ENCODE results near the gene NUP62CL. TPM values are rescaled to one million over a fixed set of nuclear protein-coding genes. Genes with fewer than 3 reads are reported as not detected.

The NUP62CL gene
- 1 to 10 TPM; 1.7 to 6.1 (median 4.2) TPM for total RNA-seq
- long read RNA-seq, donor 1, partial matches to known transcripts, result 0 of 3 reads
- long read RNA-seq, donor 1, other reads (novel, unspliced or antisense), result 3 of 3 reads
- long read RNA-seq, donor 2, result 0 reads

GRCh38 chrX:107205770-107206696, at the start of gene NUP62CL, which contains the start of gene DNAAF6:
TSS of gene NUP62CL (minus strand) at chrX:107206433. CDS start at chrX:107175146, 31,287 bp downstream.
TSS of gene DNAAF6 (plus strand) at chrX:107206611. CDS start at chrX:107212876, 6,265 bp downstream.
- intact Hi-C loops (cut with DNase I, micrococcal nuclease), result no loop called here
- DNase-seq (peak; percentile 70 to 72 (median 71)), ATAC-seq (peak; percentile 93)
- no peaks in the 10 kb centered on the region for H3K9me3 ChIP-seq
- no peaks in the 10 kb centered on the region for H3K4me1 ChIP-seq (ENCODE audit: low read depth)
- no peak for TF ChIP-seq CTCF (IDR thresholded peaks at IDR 0.05)
- peak within 1 kb of the TSS; percentile 9 for H3K4me3 ChIP-seq
- H3K36me3 ChIP-seq (ENCODE audit: low read depth), result no peaks in the 10 kb centered on the region

GRCh38 chrX:107228486-107228819, 22.2 kb upstream of the NUP62CL start:
- H3K36me3 ChIP-seq (ENCODE audit: low read depth), result no peaks in the 10 kb centered on the region
- ATAC-seq (no peak), DNase-seq (no peak)
- H3K9me3 ChIP-seq, result no peaks in the 10 kb centered on the region
- no peak overlapping the region for H3K4me3 ChIP-seq
- TF ChIP-seq CTCF (IDR thresholded peaks at IDR 0.05), result no peak
- intact Hi-C loops (cut with DNase I, micrococcal nuclease), result no loop called here
- H3K4me1 ChIP-seq (ENCODE audit: low read depth), result no peaks in the 10 kb centered on the region

DNA sequence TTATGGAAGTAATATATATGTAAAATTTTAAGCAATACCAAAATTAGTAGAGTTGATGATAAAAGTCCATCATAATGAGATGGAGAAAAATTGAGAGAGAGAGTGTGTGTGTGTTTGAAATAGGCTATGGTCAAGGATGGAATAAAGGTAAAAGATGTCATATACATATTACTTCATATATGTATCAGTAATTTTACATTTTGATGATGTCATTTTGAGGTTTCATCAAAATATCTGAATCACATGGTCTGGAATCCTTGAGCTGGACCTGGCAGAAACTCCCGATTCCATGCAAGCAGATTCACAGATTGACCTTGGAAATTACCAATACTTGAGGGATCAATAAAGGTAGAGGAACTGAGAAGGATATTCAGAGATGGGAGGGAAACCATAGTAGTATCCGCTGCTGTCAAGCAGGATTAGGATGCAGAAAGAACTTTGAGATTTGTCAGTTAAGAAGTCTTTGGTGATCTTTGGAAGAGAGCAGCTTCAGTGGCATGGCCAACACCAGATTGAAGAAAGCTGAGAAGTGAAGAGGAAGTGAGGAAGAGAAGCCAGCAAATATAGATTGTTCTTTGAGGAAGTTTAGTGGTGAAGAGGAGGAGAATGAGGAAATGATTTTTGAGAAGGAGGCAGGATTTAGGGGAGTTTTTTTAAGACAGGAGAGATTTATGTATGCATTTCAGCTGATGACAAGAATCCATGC, 21.7 kb upstream of the NUP62CL start:
- no peaks in the 10 kb centered on the region for H3K9me3 ChIP-seq
- H3K36me3 ChIP-seq (ENCODE audit: low read depth), result no peaks in the 10 kb centered on the region
- DNase-seq, result no peak
- ATAC-seq, result no peak
- no peak overlapping the region for H3K4me3 ChIP-seq
- no peaks in the 10 kb centered on the region for H3K4me1 ChIP-seq (ENCODE audit: low read depth)
- intact Hi-C loops (cut with DNase I, micrococcal nuclease), result no loop called here
- TF ChIP-seq CTCF (IDR thresholded peaks at IDR 0.05), result no peak

GRCh38 chrX:107226757-107227156, 20.5 kb upstream of the NUP62CL start:
- Histone ChIP-seq H3K4me3 (no peak overlapping the region), H3K9me3 (no peaks in the 10 kb centered on the region), H3K36me3 (ENCODE audit: low read depth) (no peaks in the 10 kb centered on the region), H3K4me1 (ENCODE audit: low read depth) (no peaks in the 10 kb centered on the region)
- ATAC-seq (no peak), DNase-seq (no peak)
- intact Hi-C loops (cut with DNase I, micrococcal nuclease), result no loop called here
- TF ChIP-seq CTCF (IDR thresholded peaks at IDR 0.05), result no peak

DNA sequence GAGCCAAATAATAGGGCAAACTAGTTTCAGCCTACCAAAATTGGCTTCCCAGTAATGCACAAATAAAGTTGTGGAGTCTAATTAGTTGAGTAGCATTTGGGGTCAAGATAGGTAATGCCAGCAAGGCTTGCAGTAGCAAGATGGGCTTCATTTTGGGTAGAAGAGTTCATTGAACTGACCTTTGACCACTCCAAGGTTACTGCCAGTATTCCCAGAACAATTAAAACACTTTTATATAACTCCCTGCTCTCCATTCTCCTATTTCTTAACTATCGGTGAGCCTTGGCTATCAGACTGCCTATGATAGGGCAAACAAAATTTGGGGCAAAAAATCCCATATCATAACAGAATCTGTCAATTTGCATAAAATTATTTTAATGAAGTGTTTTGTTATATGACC, 7.2 kb upstream of the NUP62CL start:
- no peaks in the 10 kb centered on the region for H3K4me1 ChIP-seq (ENCODE audit: low read depth)
- no peak overlapping the region for H3K4me3 ChIP-seq
- ATAC-seq, result no peak
- DNase-seq, result no peak
- H3K9me3 ChIP-seq, result no peaks in the 10 kb centered on the region
- no peak for TF ChIP-seq CTCF (IDR thresholded peaks at IDR 0.05)
- intact Hi-C loops (cut with DNase I, micrococcal nuclease), result no loop called here
- H3K36me3 ChIP-seq (ENCODE audit: low read depth), result no peaks in the 10 kb centered on the region
